Stimulated activated CD4-positive, alpha-beta T cell treated with anti-CD3 and anti-CD28 coated beads, Interleukin-2, amount 100 ng/mL, for 24 hours (primary cell): ENCODE results near the gene SETD2.
A peak's percentile ranks its signal among the peaks of the same experiment; 100 is the strongest.
"Not testable (repeated sequence)": the region's sequence is repeated elsewhere in the genome, so short reads cannot be mapped to it uniquely, and the experiment has no call there.

Source experiments
- DNase-seq, 2 donors: peaks; one replicate each; pipeline ENCODE4 v3.0.0-alpha.2; 2020

The SETD2 gene

GRCh38 chr3:47031041-47031440 lies 132.9 kb downstream of the SETD2 start:
- DNase-seq = not testable (repeated sequence)

- DNase-seq = no peak
Observed at GRCh38 chr3:47028667-47029066, 135.2 kb downstream of the SETD2 start.

- DNase-seq = no peak
Observed at GRCh38 chr3:47028146-47028545, 135.8 kb downstream of the SETD2 start.

GRCh38 chr3:47026432-47026831 lies 137.5 kb downstream of the SETD2 start:
- not testable (repeated sequence) for DNase-seq

GRCh38 chr3:47024932-47025331 lies 139.0 kb downstream of the SETD2 start:
- DNase-seq = no peak

- DNase-seq = no peak
Observed at GRCh38 chr3:47022641-47023071, 141.3 kb downstream of the SETD2 start.

- no peak for DNase-seq
Observed at GRCh38 chr3:47020311-47020710, 143.6 kb downstream of the SETD2 start.

GRCh38 chr3:47019201-47019600 lies 144.7 kb downstream of the SETD2 start:
- no peak for DNase-seq

- DNase-seq = no peak
Observed at GRCh38 chr3:47018269-47018611, 145.7 kb downstream of the SETD2 start.

GRCh38 chr3:47017504-47018268 lies 146.2 kb downstream of the SETD2 start:
- DNase-seq = no peak

- no peak for DNase-seq
Observed at GRCh38 chr3:47016934-47017435, 146.9 kb downstream of the SETD2 start.

- no peak for DNase-seq
Observed at GRCh38 chr3:47016086-47016933, 147.6 kb downstream of the SETD2 start.

GRCh38 chr3:47015151-47015550 lies 148.8 kb downstream of the SETD2 start:
- DNase-seq = no peak

- no peak for DNase-seq
Observed at GRCh38 chr3:47014036-47014435, 149.9 kb downstream of the SETD2 start.

GRCh38 chr3:47013231-47013630 lies 150.7 kb downstream of the SETD2 start:
- no peak for DNase-seq

- no peak for DNase-seq
Observed at GRCh38 chr3:47012342-47013230, 151.3 kb downstream of the SETD2 start.

GRCh38 chr3:47011371-47011770 lies 152.5 kb downstream of the SETD2 start:
- DNase-seq = no peak

- DNase-seq = no peak
Observed at GRCh38 chr3:47010910-47011309, 153.0 kb downstream of the SETD2 start.

GRCh38 chr3:47010111-47010712 lies 153.7 kb downstream of the SETD2 start:
- no peak for DNase-seq

- peak; percentile 58 to 77 for DNase-seq
Observed at GRCh38 chr3:47009225-47010110, 154.4 kb downstream of the SETD2 start.

GRCh38 chr3:47008851-47009224 lies 155.1 kb downstream of the SETD2 start:
- no peak for DNase-seq
